ENCODE results near the gene TIMM50. TPM values are rescaled to one million over a fixed set of nuclear protein-coding genes. Genes with fewer than 3 reads are reported as not detected.

TIMM50 gene
- total RNA-seq, 1 experiment from 2014 or later: 174 TPM

DNA sequence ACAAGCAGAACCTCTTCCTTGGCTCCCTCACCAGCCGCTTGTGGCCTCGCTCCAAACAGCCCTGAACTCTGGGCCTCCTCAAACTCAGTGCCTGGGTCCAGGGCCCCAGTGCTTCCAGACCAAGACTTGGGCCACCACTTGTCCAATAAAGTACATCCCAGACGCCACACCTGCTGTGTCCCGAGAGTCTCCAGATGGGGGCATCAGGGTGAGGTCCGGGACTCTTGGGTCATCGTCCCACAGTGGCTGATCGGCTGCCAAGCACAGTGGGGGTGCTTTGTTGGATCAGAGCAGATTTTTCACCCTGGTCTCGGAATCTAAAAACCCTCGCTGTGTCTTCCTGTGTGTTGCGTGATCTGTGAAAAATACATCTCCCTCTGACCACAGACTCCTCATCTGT is 9.1 kb downstream of the TIMM50 start:
- no peaks in the 10 kb centered on the region for H3K27me3 ChIP-seq (replicated peaks; ENCODE audit: insufficient read depth, low read depth, low read length, poor library complexity)
- no peak for TF ChIP-seq EZH2 (IDR thresholded peaks at IDR 0.05; ENCODE audit: borderline replicate concordance, low read depth, low read length, poor library complexity, severe bottlenecking)
- no peak overlapping the region for H3K27ac ChIP-seq (ENCODE audit: low read depth, low read length, poor library complexity, severe bottlenecking)
- H3K9me3 ChIP-seq (ENCODE audit: low read depth, low read length, poor library complexity, severe bottlenecking): no peaks in the 10 kb centered on the region
- no TSS peak for BruUV-seq (replicated peaks)
- no peak overlapping the region for H3K4me3 ChIP-seq (ENCODE audit: low read depth, low read length, poor library complexity, severe bottlenecking)
- H3K36me3 ChIP-seq (ENCODE audit: insufficient read depth, low read length, poor library complexity, severe bottlenecking): peaks cover 49% of the 10 kb centered on the region
- intact Hi-C loops (cut with micrococcal nuclease; ENCODE audit: unreplicated experiment): no loop called here
- CTCF ChIA-PET: interaction anchor here (0.7 kb wide), 1 partner anchor 14 kb away, joined by 3 read pairs; no protein-coding TSS in a partner anchor
- DNase-seq (ENCODE audit: low spot score): no peak
- POLR2A ChIA-PET (ENCODE audit: low non-redundant PET): no interaction called here
- no peaks in the 10 kb centered on the region for H3K4me1 ChIP-seq (ENCODE audit: insufficient read depth, low read length, poor library complexity, severe bottlenecking)

GRCh38 chr19:39492225-39492624 is 11.6 kb downstream of the TIMM50 start:
- Histone ChIP-seq H3K9me3 (ENCODE audit: low read depth, low read length, poor library complexity, severe bottlenecking) (no peaks in the 10 kb centered on the region), H3K27ac (ENCODE audit: low read depth, low read length, poor library complexity, severe bottlenecking) (no peak overlapping the region), H3K36me3 (ENCODE audit: insufficient read depth, low read length, poor library complexity, severe bottlenecking) (peaks cover 32% of the 10 kb centered on the region), H3K27me3 (replicated peaks; ENCODE audit: insufficient read depth, low read depth, low read length, poor library complexity) (no peaks in the 10 kb centered on the region), H3K4me1 (ENCODE audit: insufficient read depth, low read length, poor library complexity, severe bottlenecking) (no peaks in the 10 kb centered on the region), H3K4me3 (ENCODE audit: low read depth, low read length, poor library complexity, severe bottlenecking) (no peak overlapping the region)
- ChIA-PET CTCF (no interaction called here), POLR2A (ENCODE audit: low non-redundant PET) (no interaction called here)
- TF ChIP-seq, protein P1, sequence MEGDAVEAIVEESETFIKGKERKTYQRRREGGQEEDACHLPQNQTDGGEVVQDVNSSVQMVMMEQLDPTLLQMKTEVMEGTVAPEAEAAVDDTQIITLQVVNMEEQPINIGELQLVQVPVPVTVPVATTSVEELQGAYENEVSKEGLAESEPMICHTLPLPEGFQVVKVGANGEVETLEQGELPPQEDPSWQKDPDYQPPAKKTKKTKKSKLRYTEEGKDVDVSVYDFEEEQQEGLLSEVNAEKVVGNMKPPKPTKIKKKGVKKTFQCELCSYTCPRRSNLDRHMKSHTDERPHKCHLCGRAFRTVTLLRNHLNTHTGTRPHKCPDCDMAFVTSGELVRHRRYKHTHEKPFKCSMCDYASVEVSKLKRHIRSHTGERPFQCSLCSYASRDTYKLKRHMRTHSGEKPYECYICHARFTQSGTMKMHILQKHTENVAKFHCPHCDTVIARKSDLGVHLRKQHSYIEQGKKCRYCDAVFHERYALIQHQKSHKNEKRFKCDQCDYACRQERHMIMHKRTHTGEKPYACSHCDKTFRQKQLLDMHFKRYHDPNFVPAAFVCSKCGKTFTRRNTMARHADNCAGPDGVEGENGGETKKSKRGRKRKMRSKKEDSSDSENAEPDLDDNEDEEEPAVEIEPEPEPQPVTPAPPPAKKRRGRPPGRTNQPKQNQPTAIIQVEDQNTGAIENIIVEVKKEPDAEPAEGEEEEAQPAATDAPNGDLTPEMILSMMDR (conservative IDR thresholded peaks at IDR 0.05; ENCODE audit: low read depth, low read length): no peak
- TF ChIP-seq EZH2 (IDR thresholded peaks at IDR 0.05; ENCODE audit: borderline replicate concordance, low read depth, low read length, poor library complexity, severe bottlenecking): no peak
- intact Hi-C loops (cut with micrococcal nuclease; ENCODE audit: unreplicated experiment): no loop called here
- DNase-seq (ENCODE audit: low spot score): no peak
- BruUV-seq (replicated peaks): TSS peak; percentile 25

DNA sequence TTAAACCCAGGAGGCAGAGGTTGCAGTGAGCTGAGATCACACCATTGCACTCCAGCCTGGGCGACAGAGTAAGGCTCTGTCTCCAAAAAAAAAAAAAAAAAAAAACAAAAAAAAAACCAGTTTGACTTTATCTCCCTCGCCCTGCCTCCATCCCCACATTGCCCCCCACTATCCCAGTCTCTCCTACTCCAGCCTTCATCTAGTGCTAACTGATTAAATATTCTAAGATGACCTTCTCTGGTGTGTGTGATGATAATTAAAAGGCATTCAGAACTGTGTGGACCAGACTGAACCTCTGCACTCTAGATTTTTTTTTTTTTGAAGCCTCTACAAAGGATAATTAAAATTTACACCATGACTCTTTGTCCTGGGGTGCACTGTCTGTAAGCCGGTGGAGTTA is 12.2 kb downstream of the TIMM50 start:
- intact Hi-C loops (cut with micrococcal nuclease; ENCODE audit: unreplicated experiment): no loop called here
- Histone ChIP-seq H3K4me3 (ENCODE audit: low read depth, low read length, poor library complexity, severe bottlenecking) (no peak overlapping the region), H3K36me3 (ENCODE audit: insufficient read depth, low read length, poor library complexity, severe bottlenecking) (peaks cover 31% of the 10 kb centered on the region), H3K4me1 (ENCODE audit: insufficient read depth, low read length, poor library complexity, severe bottlenecking) (peaks cover 3% of the 10 kb centered on the region), H3K9me3 (ENCODE audit: low read depth, low read length, poor library complexity, severe bottlenecking) (no peaks in the 10 kb centered on the region), H3K27me3 (replicated peaks; ENCODE audit: insufficient read depth, low read depth, low read length, poor library complexity) (no peaks in the 10 kb centered on the region), H3K27ac (ENCODE audit: low read depth, low read length, poor library complexity, severe bottlenecking) (no peak overlapping the region)
- TF ChIP-seq EZH2 (IDR thresholded peaks at IDR 0.05; ENCODE audit: borderline replicate concordance, low read depth, low read length, poor library complexity, severe bottlenecking): no peak
- TF ChIP-seq, protein P1 (conservative IDR thresholded peaks at IDR 0.05; ENCODE audit: low read depth, low read length): no peak
- ChIA-PET POLR2A (ENCODE audit: low non-redundant PET) (no interaction called here), CTCF (no interaction called here)
- no peak for DNase-seq (ENCODE audit: low spot score)
- no TSS peak for BruUV-seq (replicated peaks)

- no peak for DNase-seq (ENCODE audit: low spot score)
- peaks cover 14% of the 10 kb centered on the region for H3K36me3 ChIP-seq (ENCODE audit: insufficient read depth, low read length, poor library complexity, severe bottlenecking)
- ChIA-PET POLR2A (ENCODE audit: low non-redundant PET) (no interaction called here), CTCF (no interaction called here)
- no peak for TF ChIP-seq EZH2 (IDR thresholded peaks at IDR 0.05; ENCODE audit: borderline replicate concordance, low read depth, low read length, poor library complexity, severe bottlenecking)
- TF ChIP-seq, protein P1 (conservative IDR thresholded peaks at IDR 0.05; ENCODE audit: low read depth, low read length): no peak
- H3K27ac ChIP-seq (ENCODE audit: low read depth, low read length, poor library complexity, severe bottlenecking): no peak overlapping the region
- BruUV-seq (replicated peaks): no TSS peak
- intact Hi-C loops (cut with micrococcal nuclease; ENCODE audit: unreplicated experiment): no loop called here
- peaks cover 13% of the 10 kb centered on the region for H3K4me1 ChIP-seq (ENCODE audit: insufficient read depth, low read length, poor library complexity, severe bottlenecking)
- no peak overlapping the region for H3K4me3 ChIP-seq (ENCODE audit: low read depth, low read length, poor library complexity, severe bottlenecking)
- peaks cover 9% of the 10 kb centered on the region for H3K27me3 ChIP-seq (replicated peaks; ENCODE audit: insufficient read depth, low read depth, low read length, poor library complexity)
- H3K9me3 ChIP-seq (ENCODE audit: low read depth, low read length, poor library complexity, severe bottlenecking): no peaks in the 10 kb centered on the region
Observed at GRCh38 chr19:39494661-39495060, 14.0 kb downstream of the TIMM50 start.

Measured in A673 (cell line).